HL-60 (cell line): ENCODE data around the gene FAM219A.

Experiments
- DNase-seq, 2 experiments: peaks; one replicate each; pipeline ENCODE4 v3.0.0-alpha.2; 2010 to 2020; ENCODE audit warnings: low read depth in 1 of 2, low spot score in 1 of 2
- H3K27ac ChIP-seq: fragments of 250-450 bp; sonication (Bioruptor Pico); replicated peaks from 2 replicates; pipeline ENCODE4 v1.5.1; 2020; ENCODE audit warnings: mild to moderate bottlenecking, moderate library complexity
- H3K27me3 ChIP-seq: fragments of 250-450 bp; sonication (Bioruptor Pico); 2 replicates; pipeline ENCODE4 v1.5.1; 2021; ENCODE audit warnings: mild to moderate bottlenecking, moderate library complexity; ENCODE audit not compliant: insufficient read depth, poor library complexity, severe bottlenecking
- H3K4me3 ChIP-seq: replicated peaks from 2 replicates; pipeline ENCODE4 v1.5.1; 2011; ENCODE audit warnings: mild to moderate bottlenecking, control low read depth, low read length; ENCODE audit not compliant: insufficient read depth
- GABPA ChIP-seq: IDR thresholded peaks from 2 replicates; pipeline ENCODE4 v1.6.1; 2012; ENCODE audit warnings: low read depth
- POLR2AphosphoS5 ChIP-seq: IDR thresholded peaks from 2 replicates; pipeline ENCODE4 v1.6.1; 2012; ENCODE audit warnings: low read depth
- SPI1 ChIP-seq: IDR thresholded peaks from 2 replicates; pipeline ENCODE4 v1.6.1; 2012; ENCODE audit warnings: low read depth, mild to moderate bottlenecking, borderline replicate concordance
- TF ChIP-seq, protein P1 (sequence below): IDR thresholded peaks from one replicate; pipeline ENCODE4 v1.5.1; 2011; ENCODE audit warnings: low read length, control low read depth, inconsistent platforms; ENCODE audit not compliant: insufficient read depth
- TF ChIP-seq, protein P2 (sequence below): IDR thresholded peaks from 2 replicates; pipeline ENCODE4 v1.6.1; 2012; ENCODE audit warnings: low read depth; ENCODE audit not compliant: insufficient replicate concordance

Gene FAM219A

DNA sequence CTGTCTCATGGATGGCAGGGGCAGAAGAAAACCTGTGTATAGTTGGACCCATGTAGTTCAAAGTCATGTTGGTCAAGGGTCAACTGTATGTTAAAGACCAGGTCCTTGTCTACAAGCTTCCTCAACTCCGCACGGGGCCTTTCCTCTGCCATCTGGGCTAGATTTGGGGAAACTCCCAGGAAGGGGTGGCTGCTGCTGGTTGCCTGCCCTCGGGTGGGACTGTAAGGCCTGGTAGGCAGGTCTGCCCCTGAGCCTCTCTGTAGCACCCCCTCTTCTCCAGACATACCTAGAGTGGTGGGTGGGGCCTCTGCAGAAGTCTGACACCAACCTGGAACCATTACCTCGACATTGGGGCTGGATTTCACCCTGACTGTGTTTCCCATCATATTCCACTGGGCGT, 49.2 kb upstream of the FAM219A start:
- Histone ChIP-seq H3K27ac (no peak overlapping the region), H3K4me3 (no peak overlapping the region), H3K27me3 (no peaks in the 10 kb centered on the region)
- no peak for DNase-seq
- TF ChIP-seq POLR2AphosphoS5 (no peak), SPI1 (no peak), GABPA (no peak)
- TF ChIP-seq, protein P1, sequence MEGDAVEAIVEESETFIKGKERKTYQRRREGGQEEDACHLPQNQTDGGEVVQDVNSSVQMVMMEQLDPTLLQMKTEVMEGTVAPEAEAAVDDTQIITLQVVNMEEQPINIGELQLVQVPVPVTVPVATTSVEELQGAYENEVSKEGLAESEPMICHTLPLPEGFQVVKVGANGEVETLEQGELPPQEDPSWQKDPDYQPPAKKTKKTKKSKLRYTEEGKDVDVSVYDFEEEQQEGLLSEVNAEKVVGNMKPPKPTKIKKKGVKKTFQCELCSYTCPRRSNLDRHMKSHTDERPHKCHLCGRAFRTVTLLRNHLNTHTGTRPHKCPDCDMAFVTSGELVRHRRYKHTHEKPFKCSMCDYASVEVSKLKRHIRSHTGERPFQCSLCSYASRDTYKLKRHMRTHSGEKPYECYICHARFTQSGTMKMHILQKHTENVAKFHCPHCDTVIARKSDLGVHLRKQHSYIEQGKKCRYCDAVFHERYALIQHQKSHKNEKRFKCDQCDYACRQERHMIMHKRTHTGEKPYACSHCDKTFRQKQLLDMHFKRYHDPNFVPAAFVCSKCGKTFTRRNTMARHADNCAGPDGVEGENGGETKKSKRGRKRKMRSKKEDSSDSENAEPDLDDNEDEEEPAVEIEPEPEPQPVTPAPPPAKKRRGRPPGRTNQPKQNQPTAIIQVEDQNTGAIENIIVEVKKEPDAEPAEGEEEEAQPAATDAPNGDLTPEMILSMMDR = no peak
- TF ChIP-seq, protein P2, sequence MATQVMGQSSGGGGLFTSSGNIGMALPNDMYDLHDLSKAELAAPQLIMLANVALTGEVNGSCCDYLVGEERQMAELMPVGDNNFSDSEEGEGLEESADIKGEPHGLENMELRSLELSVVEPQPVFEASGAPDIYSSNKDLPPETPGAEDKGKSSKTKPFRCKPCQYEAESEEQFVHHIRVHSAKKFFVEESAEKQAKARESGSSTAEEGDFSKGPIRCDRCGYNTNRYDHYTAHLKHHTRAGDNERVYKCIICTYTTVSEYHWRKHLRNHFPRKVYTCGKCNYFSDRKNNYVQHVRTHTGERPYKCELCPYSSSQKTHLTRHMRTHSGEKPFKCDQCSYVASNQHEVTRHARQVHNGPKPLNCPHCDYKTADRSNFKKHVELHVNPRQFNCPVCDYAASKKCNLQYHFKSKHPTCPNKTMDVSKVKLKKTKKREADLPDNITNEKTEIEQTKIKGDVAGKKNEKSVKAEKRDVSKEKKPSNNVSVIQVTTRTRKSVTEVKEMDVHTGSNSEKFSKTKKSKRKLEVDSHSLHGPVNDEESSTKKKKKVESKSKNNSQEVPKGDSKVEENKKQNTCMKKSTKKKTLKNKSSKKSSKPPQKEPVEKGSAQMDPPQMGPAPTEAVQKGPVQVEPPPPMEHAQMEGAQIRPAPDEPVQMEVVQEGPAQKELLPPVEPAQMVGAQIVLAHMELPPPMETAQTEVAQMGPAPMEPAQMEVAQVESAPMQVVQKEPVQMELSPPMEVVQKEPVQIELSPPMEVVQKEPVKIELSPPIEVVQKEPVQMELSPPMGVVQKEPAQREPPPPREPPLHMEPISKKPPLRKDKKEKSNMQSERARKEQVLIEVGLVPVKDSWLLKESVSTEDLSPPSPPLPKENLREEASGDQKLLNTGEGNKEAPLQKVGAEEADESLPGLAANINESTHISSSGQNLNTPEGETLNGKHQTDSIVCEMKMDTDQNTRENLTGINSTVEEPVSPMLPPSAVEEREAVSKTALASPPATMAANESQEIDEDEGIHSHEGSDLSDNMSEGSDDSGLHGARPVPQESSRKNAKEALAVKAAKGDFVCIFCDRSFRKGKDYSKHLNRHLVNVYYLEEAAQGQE = no peak

DNA sequence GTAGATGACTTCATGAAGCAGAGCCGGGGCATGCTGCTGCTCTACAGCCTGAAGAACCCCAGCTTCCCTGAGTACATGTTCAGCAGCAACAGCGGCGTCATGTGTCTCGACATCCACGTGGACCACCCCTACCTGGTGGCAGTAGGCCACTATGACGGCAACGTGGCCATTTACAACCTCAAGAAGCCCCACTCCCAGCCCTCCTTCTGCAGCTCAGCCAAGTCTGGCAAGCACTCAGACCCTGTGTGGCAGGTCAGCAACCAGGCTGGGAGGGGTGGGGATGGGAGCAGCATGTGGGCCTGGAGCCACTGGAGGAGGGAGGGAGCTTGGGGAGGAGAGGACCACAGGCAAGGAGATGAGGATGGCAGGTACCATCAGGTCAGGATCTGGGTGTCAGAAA, 48.3 kb upstream of the FAM219A start:
- Histone ChIP-seq H3K27ac (no peak overlapping the region), H3K4me3 (no peak overlapping the region), H3K27me3 (no peaks in the 10 kb centered on the region)
- DNase-seq = no peak
- TF ChIP-seq POLR2AphosphoS5 (no peak), SPI1 (no peak), GABPA (no peak)
- TF ChIP-seq, protein P1 = no peak

DNA sequence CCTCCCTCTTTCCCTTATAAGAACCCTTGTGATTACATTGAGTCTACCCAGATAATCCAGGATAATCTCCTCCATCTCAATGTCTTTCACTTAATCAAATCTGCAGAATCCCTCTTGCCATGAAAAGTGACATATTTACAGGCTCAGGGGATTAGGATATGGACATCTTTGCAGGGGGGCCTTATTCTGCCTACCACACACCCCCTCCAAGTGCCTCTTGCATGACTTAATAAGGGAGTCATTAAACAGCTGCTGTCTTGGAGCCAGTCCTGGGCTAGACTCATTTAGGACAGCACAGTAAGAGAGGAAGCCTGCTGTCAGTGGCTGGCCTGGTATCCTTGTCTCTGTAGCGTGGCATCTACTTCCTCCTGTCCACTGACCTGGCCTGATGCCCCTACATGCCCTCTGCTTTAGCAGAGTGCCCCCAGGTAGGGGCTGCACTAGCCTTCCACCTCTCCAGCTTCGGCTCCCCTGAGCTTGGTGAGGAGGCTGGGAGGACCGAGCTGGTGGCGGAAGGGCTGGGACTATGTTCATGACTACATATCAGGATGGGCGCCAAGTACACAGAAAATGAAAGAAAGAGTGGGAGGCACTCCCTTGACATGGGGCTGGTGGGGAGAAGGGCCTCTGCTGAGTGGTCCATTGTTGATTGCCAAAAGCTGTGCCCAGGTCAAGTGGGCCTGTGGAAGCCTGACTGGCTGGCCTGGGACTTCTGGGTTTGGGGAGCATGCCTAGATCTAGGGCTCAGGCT, 47.2 kb upstream of the FAM219A start:
- no peak for DNase-seq
- no peak overlapping the region for H3K27ac ChIP-seq
- H3K4me3 ChIP-seq = no peak overlapping the region
- H3K27me3 ChIP-seq = no peaks in the 10 kb centered on the region
- TF ChIP-seq SPI1 = no peak
- TF ChIP-seq POLR2AphosphoS5 = no peak
- TF ChIP-seq GABPA = no peak
- TF ChIP-seq, protein P1 = no peak
- TF ChIP-seq, protein P2 = no peak

DNA sequence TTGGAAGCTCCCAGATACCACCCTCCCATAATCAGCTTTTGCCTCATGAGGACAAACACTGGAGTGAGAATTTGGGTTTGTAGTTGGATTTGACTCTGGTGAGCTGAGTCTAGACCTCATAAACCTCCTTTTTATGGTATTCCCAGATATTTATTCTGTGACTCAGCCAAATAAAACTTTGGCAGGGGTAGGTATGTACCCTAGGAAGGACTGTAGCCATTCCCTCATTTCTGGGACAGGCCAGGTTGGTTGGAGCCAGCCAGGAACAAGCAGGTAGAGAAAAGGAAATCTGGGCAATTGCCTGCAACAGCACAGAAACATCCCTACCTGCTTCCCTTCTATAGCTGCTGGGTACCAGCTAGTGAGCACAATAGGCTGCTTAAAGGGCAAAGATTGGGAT, 45.0 kb upstream of the FAM219A start:
- no peak overlapping the region for H3K4me3 ChIP-seq
- TF ChIP-seq, protein P2 = no peak
- TF ChIP-seq GABPA (no peak), SPI1 (no peak), POLR2AphosphoS5 (no peak)
- TF ChIP-seq, protein P1 = no peak
- H3K27ac ChIP-seq = no peak overlapping the region
- peaks cover 4% of the 10 kb centered on the region for H3K27me3 ChIP-seq
- DNase-seq = no peak
